PC-3 (cell line): ENCODE results near the gene DENND6B. TPM values are rescaled to one million over a fixed set of nuclear protein-coding genes. Genes with fewer than 3 reads are reported as not detected.

Source experiments
- ATAC-seq: fragments of 200-7000 bp; cut with Tn5 transposase; 2 replicates; pipeline ENCODE4 v1.9.1; 2020; ENCODE audit warnings: mild to moderate bottlenecking, moderate library complexity
- BruUV-seq: library from RNA; stranded (reverse); fragments of 400-500 nt; replicated peaks from 2 replicates; lab custom pipeline; 2021; lab: Mats Ljungman, UMichigan
- CTCF ChIA-PET: fragments of 300-600 bp; sonication (Branson Sonifier 250); formaldehyde crosslinking; loops from one replicate; lab custom pipeline; 2022; ENCODE audit warnings: antibody characterized with exemption; lab: Charles Lee
- POLR2A ChIA-PET: fragments of 300-600 bp; sonication (Branson Sonifier 250); formaldehyde crosslinking; loops from one replicate; lab custom pipeline; 2022; ENCODE audit warnings: antibody characterized with exemption; ENCODE audit not compliant: unreplicated experiment; lab: Charles Lee
- DNase-seq: peaks from one replicate; pipeline ENCODE4 v3.0.0-alpha.2; 2015
- H2AFZ ChIP-seq: fragments of 300-600 bp; sonication (generic); 2 replicates; pipeline ENCODE4 v1.6.0; 2016; ENCODE audit warnings: antibody characterized with exemption, low read length
- H3F3A ChIP-seq: fragments of 300-600 bp; sonication (generic); one replicate; pipeline ENCODE4 v1.6.0; 2017; ENCODE audit warnings: antibody characterized with exemption, low read length, control low read depth, mild to moderate bottlenecking; ENCODE audit not compliant: unreplicated experiment
- H3K27ac ChIP-seq: fragments of 300-600 bp; sonication (generic); 2 replicates; pipeline ENCODE4 v1.5.1; 2016; ENCODE audit warnings: mild to moderate bottlenecking, low read length
- H3K27me3 ChIP-seq: fragments of 300-600 bp; sonication (generic); 2 replicates; pipeline ENCODE4 v1.6.1; 2016; ENCODE audit warnings: low read length, mixed read lengths
- H3K36me3 ChIP-seq: fragments of 300-600 bp; sonication (generic); 2 replicates; pipeline ENCODE4 v1.6.1; 2016; ENCODE audit warnings: low read depth, mixed run types, low read length, mixed read lengths
- H3K4me1 ChIP-seq: fragments of 300-600 bp; sonication (generic); 2 replicates; pipeline ENCODE4 v1.5.1; 2016; ENCODE audit warnings: low read length; ENCODE audit not compliant: insufficient read depth
- H3K4me2 ChIP-seq: fragments of 300-600 bp; sonication (generic); 2 replicates; pipeline ENCODE4 v1.6.0; 2016; ENCODE audit warnings: low read length
- H3K4me3 ChIP-seq: fragments of 300-600 bp; sonication (generic); 2 replicates; pipeline ENCODE4 v1.5.1; 2016; ENCODE audit warnings: mild to moderate bottlenecking, low read length, mixed read lengths
- H3K79me2 ChIP-seq: fragments of 300-600 bp; sonication (generic); 2 replicates; pipeline ENCODE4 v1.6.1; 2017; ENCODE audit warnings: low read length, mixed read lengths
- H3K9ac ChIP-seq: fragments of 300-600 bp; sonication (generic); 2 replicates; pipeline ENCODE4 v1.6.0; 2016; ENCODE audit warnings: mild to moderate bottlenecking, low read length
- H3K9me2 ChIP-seq: fragments of 300-600 bp; sonication (generic); replicated peaks from 2 replicates; pipeline ENCODE4 v1.6.1; 2016; ENCODE audit warnings: mixed run types, low read length, mixed read lengths
- H3K9me3 ChIP-seq: fragments of 300-600 bp; sonication (generic); 2 replicates; pipeline ENCODE4 v1.6.1; 2016; ENCODE audit warnings: low read length, mixed read lengths
- H4K20me1 ChIP-seq: fragments of 300-600 bp; sonication (generic); 2 replicates; pipeline ENCODE4 v1.6.1; 2016; ENCODE audit warnings: low read length, mixed read lengths
- EZH2 ChIP-seq: fragments of 300-600 bp; sonication (generic); IDR thresholded peaks from one replicate; pipeline ENCODE4 v1.6.1; 2017; ENCODE audit warnings: antibody characterized with exemption, mild to moderate bottlenecking, low read length; ENCODE audit not compliant: unreplicated experiment
- EZH2phosphoT487 ChIP-seq: fragments of 300-600 bp; sonication (generic); IDR thresholded peaks from 2 replicates; pipeline ENCODE4 v1.6.1; 2018; ENCODE audit warnings: mild to moderate bottlenecking, antibody characterized with exemption, low read length, borderline replicate concordance
- intact Hi-C: fragments of 100-400 bp; cut with micrococcal nuclease; formaldehyde crosslinking; loops from 2 replicates; pipeline ENCODE4 v1.9.0; 2023
- total RNA-seq: library from RNA; depleted of rRNA; stranded (reverse); fragments of >200 nt; gene quantifications from 2 replicates; pipeline ENCODE4 v1.2.3, GENCODE V29; 2014
- TF ChIP-seq, protein P1 (sequence below): fragments of 300-600 bp; sonication (generic); conservative IDR thresholded peaks from 2 replicates; pipeline ENCODE4 v1.5.1; 2017; ENCODE audit warnings: antibody characterized with exemption, low read depth, mild to moderate bottlenecking, low read length

The DENND6B gene
- total RNA-seq, 1 experiment from 2014 or later, result 1.1 TPM

DNA sequence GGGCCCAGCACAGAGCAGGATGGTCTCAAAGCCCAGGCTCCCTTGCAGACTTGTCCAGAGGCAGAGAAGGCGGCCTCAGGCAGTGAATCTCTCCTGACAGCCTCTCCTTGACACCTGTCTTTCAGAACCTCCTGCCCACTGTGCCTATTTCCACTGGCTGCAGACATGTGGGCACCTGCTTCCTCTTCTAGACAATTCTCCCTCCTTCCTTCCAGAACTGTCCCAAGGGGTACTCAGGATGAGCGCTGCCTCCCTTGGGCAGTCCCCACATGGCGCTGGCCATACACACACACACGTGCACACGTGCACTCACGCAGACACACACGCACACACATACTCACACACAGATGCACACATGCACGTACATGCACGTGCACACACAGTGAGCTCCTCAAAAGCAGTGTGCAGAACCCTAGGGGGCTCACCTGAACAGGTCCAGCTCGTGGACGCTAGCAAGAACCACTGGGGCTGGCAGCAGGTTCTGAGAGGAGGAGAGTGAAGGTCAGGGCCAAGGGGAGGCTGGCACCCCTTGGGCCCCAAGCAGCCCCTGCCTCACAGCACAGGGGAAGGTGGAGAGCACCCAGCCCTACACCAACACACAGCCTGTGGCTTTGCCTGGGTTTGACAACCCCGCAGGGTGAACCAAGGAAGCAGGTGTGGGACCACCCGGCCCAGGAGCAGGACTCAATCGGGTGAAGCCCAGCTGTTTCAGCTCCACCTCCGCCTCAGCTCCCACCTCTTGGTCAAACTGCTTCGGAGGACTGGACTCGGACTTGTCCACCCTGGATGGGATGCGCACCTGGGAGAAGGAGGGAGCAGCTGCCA lies 11.3 kb downstream of the DENND6B start:
- no peak for DNase-seq
- H3K4me1 ChIP-seq, result no peaks in the 10 kb centered on the region
- no peak overlapping the region for H3K4me3 ChIP-seq
- H3K27me3 ChIP-seq, result no peaks in the 10 kb centered on the region
- H3K4me2 ChIP-seq, result no peak overlapping the region
- no peaks in the 10 kb centered on the region for H3K79me2 ChIP-seq
- H2AFZ ChIP-seq, result no peak overlapping the region
- intact Hi-C loops, result no loop called here
- H3K9me3 ChIP-seq, result no peaks in the 10 kb centered on the region
- BruUV-seq, result no TSS peak
- H3K9ac ChIP-seq, result no peak overlapping the region
- no peak for ATAC-seq
- ChIA-PET CTCF (no interaction called here), POLR2A (no interaction called here)
- TF ChIP-seq EZH2 (no peak), EZH2phosphoT487 (no peak)
- TF ChIP-seq, protein P1, sequence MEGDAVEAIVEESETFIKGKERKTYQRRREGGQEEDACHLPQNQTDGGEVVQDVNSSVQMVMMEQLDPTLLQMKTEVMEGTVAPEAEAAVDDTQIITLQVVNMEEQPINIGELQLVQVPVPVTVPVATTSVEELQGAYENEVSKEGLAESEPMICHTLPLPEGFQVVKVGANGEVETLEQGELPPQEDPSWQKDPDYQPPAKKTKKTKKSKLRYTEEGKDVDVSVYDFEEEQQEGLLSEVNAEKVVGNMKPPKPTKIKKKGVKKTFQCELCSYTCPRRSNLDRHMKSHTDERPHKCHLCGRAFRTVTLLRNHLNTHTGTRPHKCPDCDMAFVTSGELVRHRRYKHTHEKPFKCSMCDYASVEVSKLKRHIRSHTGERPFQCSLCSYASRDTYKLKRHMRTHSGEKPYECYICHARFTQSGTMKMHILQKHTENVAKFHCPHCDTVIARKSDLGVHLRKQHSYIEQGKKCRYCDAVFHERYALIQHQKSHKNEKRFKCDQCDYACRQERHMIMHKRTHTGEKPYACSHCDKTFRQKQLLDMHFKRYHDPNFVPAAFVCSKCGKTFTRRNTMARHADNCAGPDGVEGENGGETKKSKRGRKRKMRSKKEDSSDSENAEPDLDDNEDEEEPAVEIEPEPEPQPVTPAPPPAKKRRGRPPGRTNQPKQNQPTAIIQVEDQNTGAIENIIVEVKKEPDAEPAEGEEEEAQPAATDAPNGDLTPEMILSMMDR, result no peak
- no peaks in the 10 kb centered on the region for H3K36me3 ChIP-seq
- no peak overlapping the region for H3K27ac ChIP-seq
- H3K9me2 ChIP-seq, result no peaks in the 10 kb centered on the region
- H4K20me1 ChIP-seq, result no peaks in the 10 kb centered on the region
- no peaks in the 10 kb centered on the region for H3F3A ChIP-seq

DNA sequence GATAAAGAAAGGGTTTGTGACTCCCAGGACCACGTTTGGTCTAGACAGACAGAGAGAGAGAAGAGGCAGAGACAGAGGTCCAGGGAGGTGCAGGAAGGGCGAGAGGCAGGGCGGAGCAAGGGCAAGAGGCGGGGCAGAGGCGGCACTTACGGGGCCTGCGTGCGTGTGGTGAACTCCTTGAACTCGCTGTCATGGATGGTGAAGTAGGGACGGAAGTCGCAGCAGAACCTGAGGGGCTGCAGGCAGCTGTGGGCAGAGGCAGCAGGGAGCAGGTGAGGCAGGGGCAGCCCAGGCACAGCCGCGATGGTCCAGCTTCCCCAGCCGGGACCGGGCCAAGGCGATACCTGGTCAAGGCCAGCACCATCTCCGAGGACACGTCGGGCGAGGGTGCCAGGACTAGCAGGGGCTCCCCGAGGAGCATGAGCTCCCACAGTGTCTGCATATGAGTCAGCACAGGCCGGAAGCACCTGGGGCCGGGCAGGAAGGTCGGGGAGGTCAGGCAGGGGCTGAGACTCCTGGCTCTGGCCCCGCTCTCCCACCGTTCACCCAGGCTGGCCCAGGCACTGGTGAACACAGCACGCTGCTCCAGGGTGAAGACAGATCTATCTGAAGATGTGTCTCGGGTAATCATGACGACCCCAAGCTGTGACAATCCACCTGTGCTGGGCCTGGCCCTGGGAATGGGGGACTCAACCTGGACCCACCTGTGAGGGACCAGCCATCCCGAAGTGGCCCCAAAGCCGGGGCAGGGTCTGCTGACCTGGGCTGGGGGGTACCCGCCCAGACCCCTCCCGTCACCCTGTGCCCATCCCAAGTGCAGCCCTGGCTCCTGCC lies 12.1 kb downstream of the DENND6B start:
- H3K4me2 ChIP-seq, result no peak overlapping the region
- no peaks in the 10 kb centered on the region for H3K9me3 ChIP-seq
- no peaks in the 10 kb centered on the region for H3K4me1 ChIP-seq
- no peaks in the 10 kb centered on the region for H3F3A ChIP-seq
- ATAC-seq, result no peak
- no peak overlapping the region for H3K9ac ChIP-seq
- H3K36me3 ChIP-seq, result no peaks in the 10 kb centered on the region
- POLR2A ChIA-PET, result no interaction called here
- no peaks in the 10 kb centered on the region for H3K9me2 ChIP-seq
- H3K27me3 ChIP-seq, result no peaks in the 10 kb centered on the region
- BruUV-seq, result no TSS peak
- no peak for DNase-seq
- H3K79me2 ChIP-seq, result no peaks in the 10 kb centered on the region
- no peak overlapping the region for H2AFZ ChIP-seq
- intact Hi-C loops, result no loop called here
- CTCF ChIA-PET, result no interaction called here
- TF ChIP-seq, protein P1, result no peak
- TF ChIP-seq EZH2 (no peak), EZH2phosphoT487 (no peak)
- H3K4me3 ChIP-seq, result no peak overlapping the region
- no peak overlapping the region for H3K27ac ChIP-seq
- H4K20me1 ChIP-seq, result no peaks in the 10 kb centered on the region

DNA sequence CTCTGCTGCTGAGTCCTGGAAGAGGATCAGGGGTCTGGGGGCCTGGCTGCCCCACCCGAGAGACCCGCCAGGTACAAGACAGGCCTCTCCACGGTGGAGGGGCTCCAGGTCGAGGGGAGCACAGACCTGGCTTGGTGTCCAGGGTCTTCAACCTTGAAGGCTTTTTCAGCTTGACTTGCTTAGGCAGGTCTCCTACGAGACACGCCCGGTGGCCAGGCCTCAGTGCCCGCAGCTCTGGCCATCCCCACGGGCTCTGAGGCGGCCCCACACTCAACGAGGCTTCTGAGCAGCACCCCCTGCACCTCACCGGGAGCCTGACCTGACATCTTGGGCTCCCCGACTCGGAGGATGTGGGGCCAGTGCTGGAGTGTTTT lies 12.7 kb downstream of the DENND6B start:
- H3K79me2 ChIP-seq, result no peaks in the 10 kb centered on the region
- no peaks in the 10 kb centered on the region for H3K36me3 ChIP-seq
- H3K9ac ChIP-seq, result no peak overlapping the region
- no peaks in the 10 kb centered on the region for H4K20me1 ChIP-seq
- no peak overlapping the region for H3K4me3 ChIP-seq
- no peak for ATAC-seq
- no peaks in the 10 kb centered on the region for H3K9me2 ChIP-seq
- intact Hi-C loops, result no loop called here
- H3K4me1 ChIP-seq, result no peaks in the 10 kb centered on the region
- H3K27me3 ChIP-seq, result no peaks in the 10 kb centered on the region
- DNase-seq, result no peak
- H3K9me3 ChIP-seq, result no peaks in the 10 kb centered on the region
- ChIA-PET CTCF (no interaction called here), POLR2A (no interaction called here)
- H3F3A ChIP-seq, result no peaks in the 10 kb centered on the region
- TF ChIP-seq EZH2phosphoT487 (no peak), EZH2 (no peak)
- TF ChIP-seq, protein P1, result no peak
- H3K27ac ChIP-seq, result no peak overlapping the region
- H2AFZ ChIP-seq, result no peak overlapping the region
- no peak overlapping the region for H3K4me2 ChIP-seq
- BruUV-seq, result no TSS peak
